ENCODE data around the gene H2BW2.
"Not testable (repeated sequence)": the region's sequence is repeated elsewhere in the genome, so short reads cannot be mapped to it uniquely, and the experiment has no call there.

H2BW2 gene

DNA sequence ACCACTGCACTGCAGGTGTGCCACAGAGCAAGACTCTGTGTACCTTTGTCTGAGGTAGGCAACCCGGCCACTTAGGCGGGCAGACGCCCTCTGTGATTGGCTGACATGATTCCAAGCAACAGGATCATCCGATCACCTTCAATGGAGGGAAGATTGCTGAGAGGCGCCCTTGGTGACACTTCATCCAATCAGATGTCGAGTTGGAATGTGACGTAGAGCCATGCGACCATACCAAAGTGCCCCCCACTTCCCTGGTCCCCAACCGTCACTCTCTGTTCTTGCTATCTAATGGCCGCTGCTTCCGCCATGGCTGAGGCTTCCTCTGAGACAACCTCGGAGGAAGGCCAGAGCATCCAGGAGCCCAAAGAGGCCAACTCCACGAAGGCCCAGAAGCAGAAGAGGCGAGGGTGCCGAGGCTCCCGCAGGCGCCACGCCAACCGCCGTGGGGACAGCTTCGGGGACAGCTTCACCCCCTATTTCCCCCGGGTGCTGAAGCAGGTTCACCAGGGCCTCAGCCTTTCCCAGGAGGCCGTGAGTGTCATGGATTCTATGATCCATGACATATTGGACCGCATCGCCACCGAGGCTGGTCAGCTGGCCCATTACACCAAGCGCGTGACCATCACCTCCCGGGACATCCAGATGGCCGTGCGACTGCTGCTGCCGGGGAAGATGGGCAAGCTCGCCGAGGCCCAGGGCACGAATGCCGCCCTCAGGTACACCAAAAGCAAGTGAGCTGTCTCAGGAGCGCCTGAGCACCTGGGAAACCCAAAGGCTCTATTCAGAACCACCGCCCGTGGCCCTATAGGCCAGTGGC lies at the start of gene H2BW2:
Gene H2BW2 (plus strand): TSS at position 268 of the 817 bp plus-strand sequence. CDS start 39 bp downstream, at position 307.
- no peak within 1 kb of the TSS for H3K4me3 ChIP-seq (ENCODE audit: low read depth, low read length)
- DNase-seq (ENCODE audit: low read depth): no peak
- TF ChIP-seq CTCF (conservative IDR thresholded peaks at IDR 0.05; ENCODE audit: low read depth, low read length): no peak

DNA sequence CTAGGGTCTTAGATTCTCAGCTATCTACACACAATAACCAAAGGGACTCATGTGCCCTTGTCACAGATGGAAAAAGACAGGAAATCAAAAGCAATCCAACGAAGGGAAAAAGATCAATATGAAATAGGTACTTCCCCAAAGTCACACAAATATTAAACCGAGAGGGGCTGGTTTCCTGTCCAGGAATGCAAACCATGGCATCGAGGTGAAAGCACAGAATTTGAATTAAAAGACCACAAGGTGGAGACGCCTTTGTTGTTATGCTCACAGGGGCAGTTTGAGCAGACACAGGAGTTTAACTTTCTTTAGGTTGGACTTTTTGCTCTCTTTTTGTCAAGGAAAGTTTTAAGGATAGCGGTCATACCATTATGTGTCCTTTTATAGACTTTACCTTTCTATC lies 40.5 kb upstream of the H2BW2 start:
- no peak overlapping the region for H3K4me3 ChIP-seq (ENCODE audit: low read depth, low read length)
- DNase-seq (ENCODE audit: low read depth): no peak
- TF ChIP-seq CTCF (conservative IDR thresholded peaks at IDR 0.05; ENCODE audit: low read depth, low read length): no peak

DNA sequence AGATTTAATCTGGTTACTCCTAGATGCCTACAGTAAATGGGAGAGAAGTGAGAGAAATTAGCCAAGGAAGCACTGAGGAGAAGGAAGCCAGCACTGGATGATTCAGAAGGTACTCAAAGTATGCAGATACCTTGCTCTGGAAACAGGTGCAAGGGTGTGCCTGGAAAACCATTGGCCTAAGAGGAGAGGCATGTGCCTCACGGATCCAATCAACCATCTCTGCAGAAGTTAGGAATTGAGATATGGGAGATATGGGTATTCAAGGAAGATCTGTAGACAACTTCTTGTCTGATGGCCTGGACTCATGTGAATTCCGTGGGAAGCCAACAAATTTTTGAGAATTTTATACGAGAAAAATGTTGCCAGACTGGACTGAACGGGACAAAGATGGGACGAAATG lies 30.9 kb upstream of the H2BW2 start:
- H3K4me3 ChIP-seq (ENCODE audit: low read depth, low read length): no peak overlapping the region
- DNase-seq (ENCODE audit: low read depth): no peak
- no peak for TF ChIP-seq CTCF (conservative IDR thresholded peaks at IDR 0.05; ENCODE audit: low read depth, low read length)

DNA sequence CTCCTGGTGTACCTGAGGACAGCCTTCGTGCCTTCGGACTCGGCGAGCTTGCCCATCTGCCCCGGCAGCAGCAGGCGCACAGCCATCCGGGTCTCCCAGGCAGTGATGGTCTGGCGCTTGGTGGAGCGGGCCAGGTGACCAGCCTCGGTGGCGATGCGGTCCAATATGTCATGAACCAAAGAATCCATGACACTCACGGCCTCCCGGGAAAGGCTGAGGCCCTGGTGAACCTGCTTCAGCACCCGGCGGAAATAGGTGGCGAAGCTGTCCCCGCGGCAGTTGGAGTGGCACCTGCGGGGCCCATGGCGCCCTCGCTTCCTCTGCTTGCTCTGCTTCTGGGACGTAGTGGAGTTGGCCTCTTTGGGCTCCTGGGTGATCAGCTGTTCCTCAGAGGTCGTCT lies 26.6 kb upstream of the H2BW2 start:
- TF ChIP-seq CTCF (conservative IDR thresholded peaks at IDR 0.05; ENCODE audit: low read depth, low read length): no peak
- DNase-seq (ENCODE audit: low read depth): no peak
- no peak overlapping the region for H3K4me3 ChIP-seq (ENCODE audit: low read depth, low read length)

GRCh38 chrX:104013606-104014005 lies 26.1 kb upstream of the H2BW2 start, which contains the start of gene H2BW1:
Gene H2BW1 (minus strand): TSS chrX:104013708. CDS start chrX:104013576, 132 bp downstream.
- no peak for DNase-seq (ENCODE audit: low read depth)
- no peak for TF ChIP-seq CTCF (conservative IDR thresholded peaks at IDR 0.05; ENCODE audit: low read depth, low read length)
- no peak within 1 kb of the TSS for H3K4me3 ChIP-seq (ENCODE audit: low read depth, low read length)

GRCh38 chrX:104015576-104015975 lies 24.2 kb upstream of the H2BW2 start:
- DNase-seq (ENCODE audit: low read depth); H3K4me3 ChIP-seq (ENCODE audit: low read depth, low read length): not testable (repeated sequence)

GRCh38 chrX:104018126-104018525 lies 21.6 kb upstream of the H2BW2 start:
- peak; percentile 3 for DNase-seq (ENCODE audit: low read depth)
- TF ChIP-seq CTCF (conservative IDR thresholded peaks at IDR 0.05; ENCODE audit: low read depth, low read length): no peak
- H3K4me3 ChIP-seq (ENCODE audit: low read depth, low read length): no peak overlapping the region
